ENCODE measurements around the gene MED27. TPM values are rescaled to one million over a fixed set of nuclear protein-coding genes. Genes with fewer than 3 reads are reported as not detected.

MED27 gene
- total and polyA plus RNA-seq, 9 of the 15 experiments (the other 6 are each of a cell fraction or from before 2014, with no cell fraction given), result 24.4 to 91.0 (median 36.1) TPM

- no peak overlapping the region for H3K27ac ChIP-seq (ENCODE audit: extremely low read depth, low read depth, low read length)
- ChIA-PET POLR2A (interaction anchor here (0.6 kb wide), 1 partner anchor 1974 kb away, joined by 3 read pairs; no protein-coding TSS in a partner anchor), CTCF (ENCODE audit: low intra/inter-chr PET ratio) (no interaction called here)
- intact Hi-C loops (cut with micrococcal nuclease), result no loop called here
- FAIRE-seq (no peak), ATAC-seq (no peak), DNase-seq (ENCODE audit: extremely low read depth in 1 of 4, low spot score in 3 of 4) (no peak)
- H4K20me1 ChIP-seq (replicated peaks; ENCODE audit: control insufficient read depth, insufficient read depth, low read length), result no peaks in the 10 kb centered on the region
- no peak overlapping the region for H3K4me3 ChIP-seq
- no peaks in the 10 kb centered on the region for H3K9me3 ChIP-seq (replicated peaks; ENCODE audit: control insufficient read depth, insufficient read depth, low read depth, low read length)
- H3K79me2 ChIP-seq (ENCODE audit: control insufficient read depth, insufficient read depth, low read length), result no peaks in the 10 kb centered on the region
- no peaks in the 10 kb centered on the region for H3K27me3 ChIP-seq (ENCODE audit: control insufficient read depth in 2 of 2, insufficient read depth in 2 of 2, low read length in 2 of 2)
- no peak overlapping the region for H2AFZ ChIP-seq (ENCODE audit: low read depth, low read length)
- no peaks in the 10 kb centered on the region for H3K9me1 ChIP-seq (ENCODE audit: control insufficient read depth, insufficient read depth, low read length)
- 84% methylated on average over 9 of the region's 12 CpGs for WGBS (ENCODE audit: insufficient coverage, low coverage, missing lambda C conversion rate)
- TF ChIP-seq ZNF124 (CRISPR knock-in tag; IDR thresholded peaks at IDR 0.05), result no peak
- no peak for TF ChIP-seq ZNF311 (CRISPR knock-in tag; IDR thresholded peaks at IDR 0.05)
- no peak for TF ChIP-seq POU5F1 (IDR thresholded peaks at IDR 0.05; ENCODE audit: borderline replicate concordance, low read depth, low read length, partially characterized antibody)
- no peak for TF ChIP-seq IRF2 (CRISPR knock-in tag; IDR thresholded peaks at IDR 0.05)
- TF ChIP-seq, protein P1, sequence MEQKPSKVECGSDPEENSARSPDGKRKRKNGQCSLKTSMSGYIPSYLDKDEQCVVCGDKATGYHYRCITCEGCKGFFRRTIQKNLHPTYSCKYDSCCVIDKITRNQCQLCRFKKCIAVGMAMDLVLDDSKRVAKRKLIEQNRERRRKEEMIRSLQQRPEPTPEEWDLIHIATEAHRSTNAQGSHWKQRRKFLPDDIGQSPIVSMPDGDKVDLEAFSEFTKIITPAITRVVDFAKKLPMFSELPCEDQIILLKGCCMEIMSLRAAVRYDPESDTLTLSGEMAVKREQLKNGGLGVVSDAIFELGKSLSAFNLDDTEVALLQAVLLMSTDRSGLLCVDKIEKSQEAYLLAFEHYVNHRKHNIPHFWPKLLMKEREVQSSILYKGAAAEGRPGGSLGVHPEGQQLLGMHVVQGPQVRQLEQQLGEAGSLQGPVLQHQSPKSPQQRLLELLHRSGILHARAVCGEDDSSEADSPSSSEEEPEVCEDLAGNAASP (IDR thresholded peaks at IDR 0.05), result no peak
- TF ChIP-seq NFE2 (IDR thresholded peaks at IDR 0.05; ENCODE audit: low read depth), result no peak
- no peak for TF ChIP-seq CCNT2 (IDR thresholded peaks at IDR 0.05; ENCODE audit: borderline replicate concordance, extremely low read depth, insufficient read length, low read depth, low read length)
- TF ChIP-seq ZNF518B (CRISPR knock-in tag; IDR thresholded peaks at IDR 0.05), result no peak
- no peak for TF ChIP-seq CBX1 (IDR thresholded peaks at IDR 0.05; ENCODE audit: low read depth)
- no peak for TF ChIP-seq SP2 (IDR thresholded peaks at IDR 0.05; ENCODE audit: extremely low read depth, low read depth, low read length, poor library complexity, severe bottlenecking)
- TF ChIP-seq CBX5 (IDR thresholded peaks at IDR 0.05; ENCODE audit: borderline replicate concordance, low read depth), result no peak
- no peak for TF ChIP-seq RBM15 (IDR thresholded peaks at IDR 0.05; ENCODE audit: insufficient read depth, low read length)
- TF ChIP-seq HEY1 (CRISPR knock-in tag; IDR thresholded peaks at IDR 0.05; ENCODE audit: borderline replicate concordance), result no peak
- no peak for TF ChIP-seq POLR3G (IDR thresholded peaks at IDR 0.05; ENCODE audit: extremely low read depth, insufficient read length, insufficient replicate concordance)
- TF ChIP-seq SREBF1 (IDR thresholded peaks at IDR 0.05; ENCODE audit: borderline replicate concordance, low read depth, low read length), result no peak
- TF ChIP-seq ZBTB12 (CRISPR knock-in tag; IDR thresholded peaks at IDR 0.05), result no peak
- no peak for TF ChIP-seq POLR2AphosphoS2 (IDR thresholded peaks at IDR 0.05; ENCODE audit: low read length)
- no peak for TF ChIP-seq PHB (CRISPR knock-in tag; IDR thresholded peaks at IDR 0.05)
- in situ Hi-C loops (cut with MboI), result no loop called here
- no TSS peak for BruUV-seq (replicated peaks)
- H3K36me3 ChIP-seq (ENCODE audit: control insufficient read depth, insufficient read depth, low read length), result no peaks in the 10 kb centered on the region
- H3K9ac ChIP-seq (ENCODE audit: insufficient read depth in 1 of 2, low read depth in 2 of 2, low read length in 2 of 2), result no peak overlapping the region
- H3K4me2 ChIP-seq (ENCODE audit: insufficient read depth, low read length), result no peak overlapping the region
- H3K4me1 ChIP-seq (replicated peaks in 1 of 2; ENCODE audit: control insufficient read depth in 2 of 2, insufficient read depth in 2 of 2, low read length in 2 of 2), result no peaks in the 10 kb centered on the region
These were observed 118.7 kb downstream of the MED27 start for GRCh38 chr9:131960851-131961495.

Measured in K562 (cell line).